Endothelial cell (in vitro differentiated cells): ENCODE results near the gene IPO9. TPM values are rescaled to one million over a fixed set of nuclear protein-coding genes. Genes with fewer than 3 reads are reported as not detected.

Experiments
- DNase-seq: peaks from one replicate; pipeline ENCODE4 v3.0.0; 2021; ENCODE audit warnings: low spot score
- H3K27ac Mint-ChIP-seq: one replicate; pipeline ENCODE4 v1.8.0; 2021; ENCODE audit warnings: mixed read lengths, inconsistent platforms; ENCODE audit not compliant: unreplicated experiment
- H3K27me3 Mint-ChIP-seq: one replicate; pipeline ENCODE4 v1.8.0; 2021; ENCODE audit warnings: mild to moderate bottlenecking, moderate library complexity, mixed read lengths, inconsistent platforms; ENCODE audit not compliant: unreplicated experiment
- H3K36me3 Mint-ChIP-seq: one replicate; pipeline ENCODE4 v1.8.0; 2021; ENCODE audit warnings: mild to moderate bottlenecking, low read depth, mixed read lengths, inconsistent platforms; ENCODE audit not compliant: unreplicated experiment
- H3K4me1 Mint-ChIP-seq: one replicate; pipeline ENCODE4 v1.8.0; 2021; ENCODE audit warnings: mild to moderate bottlenecking, mixed read lengths, inconsistent platforms; ENCODE audit not compliant: unreplicated experiment
- H3K4me3 Mint-ChIP-seq: one replicate; pipeline ENCODE4 v1.8.0; 2021; ENCODE audit warnings: mild to moderate bottlenecking, mixed read lengths, inconsistent platforms; ENCODE audit not compliant: unreplicated experiment
- H3K9me3 Mint-ChIP-seq: one replicate; pipeline ENCODE4 v1.8.0; 2021; ENCODE audit warnings: mixed read lengths, inconsistent platforms; ENCODE audit not compliant: unreplicated experiment
- CTCF ChIP-seq: fragments of 200-600 bp; sonication (generic); IDR thresholded peaks from one replicate; pipeline ENCODE4 v1.5.0; 2021; ENCODE audit warnings: antibody characterized with exemption; ENCODE audit not compliant: unreplicated experiment
- total RNA-seq: library from RNA; stranded (reverse); fragmentation: NEBNext Ultra II Directional; extraction: Animal tissue kit (Norgen Biotek cat#: 25700); gene quantifications from one replicate; pipeline ENCODE4 v1.2.1, GENCODE V29; 2021; ENCODE audit not compliant: unreplicated experiment

The IPO9 gene
- total RNA-seq, 1 donor from 2014 or later = 69.5 TPM

GRCh38 chr1:201877877-201878401, 49.0 kb downstream of the IPO9 start:
- H3K27ac Mint-ChIP-seq = no peak overlapping the region
- peak; percentile 33 for DNase-seq
- peak; percentile 55 for TF ChIP-seq CTCF

GRCh38 chr1:201880928-201881571, 52.1 kb downstream of the IPO9 start:
- peaks cover 3% of the 10 kb centered on the region for H3K4me1 Mint-ChIP-seq
- no peak for DNase-seq
- peaks cover 3% of the 10 kb centered on the region for H3K36me3 Mint-ChIP-seq
- H3K27me3 Mint-ChIP-seq = peaks cover 1% of the 10 kb centered on the region
- no peak overlapping the region for H3K27ac Mint-ChIP-seq
- no peaks in the 10 kb centered on the region for H3K9me3 Mint-ChIP-seq
- no peak overlapping the region for H3K4me3 Mint-ChIP-seq
- no peak for TF ChIP-seq CTCF

More at GRCh38 chr1:201877877-201878401, 49.0 kb downstream of the IPO9 start:
- Mint-ChIP-seq H3K4me3 (no peak overlapping the region), H3K4me1 (peaks cover 3% of the 10 kb centered on the region), H3K9me3 (no peaks in the 10 kb centered on the region), H3K27me3 (no peaks in the 10 kb centered on the region), H3K36me3 (peaks cover 13% of the 10 kb centered on the region)

GRCh38 chr1:201881617-201882016, 52.7 kb downstream of the IPO9 start:
- no peaks in the 10 kb centered on the region for H3K36me3 Mint-ChIP-seq
- H3K4me1 Mint-ChIP-seq = peaks cover 3% of the 10 kb centered on the region
- peaks cover 2% of the 10 kb centered on the region for H3K27me3 Mint-ChIP-seq
- no peak overlapping the region for H3K27ac Mint-ChIP-seq
- H3K4me3 Mint-ChIP-seq = no peak overlapping the region
- no peaks in the 10 kb centered on the region for H3K9me3 Mint-ChIP-seq
- DNase-seq = no peak
- TF ChIP-seq CTCF = no peak

- DNase-seq = no peak
- H3K4me3 Mint-ChIP-seq = no peak overlapping the region
- H3K9me3 Mint-ChIP-seq = no peaks in the 10 kb centered on the region
- peaks cover 3% of the 10 kb centered on the region for H3K4me1 Mint-ChIP-seq
- TF ChIP-seq CTCF = no peak
- H3K27ac Mint-ChIP-seq = no peak overlapping the region
- H3K27me3 Mint-ChIP-seq = peaks cover 9% of the 10 kb centered on the region
- no peaks in the 10 kb centered on the region for H3K36me3 Mint-ChIP-seq
Measured at GRCh38 chr1:201882665-201883132, 53.7 kb downstream of the IPO9 start.

GRCh38 chr1:201883266-201883665, 54.3 kb downstream of the IPO9 start:
- H3K9me3 Mint-ChIP-seq = no peaks in the 10 kb centered on the region
- peaks cover 11% of the 10 kb centered on the region for H3K27me3 Mint-ChIP-seq
- H3K36me3 Mint-ChIP-seq = no peaks in the 10 kb centered on the region
- H3K27ac Mint-ChIP-seq = no peak overlapping the region
- no peak for DNase-seq
- peaks cover 3% of the 10 kb centered on the region for H3K4me1 Mint-ChIP-seq
- no peak for TF ChIP-seq CTCF
- no peak overlapping the region for H3K4me3 Mint-ChIP-seq
